Hepatocyte (in vitro differentiated cells): Measurements from ENCODE around the gene MRPL50. TPM values are rescaled to one million over a fixed set of nuclear protein-coding genes. Genes with fewer than 3 reads are reported as not detected.

ENCODE experiments used
- DNase-seq: peaks from one replicate; pipeline ENCODE4 v3.0.0-alpha.2; 2016; ENCODE audit warnings: low spot score
- H2AFZ ChIP-seq: fragments of 200-600 bp; sonication (generic); 2 replicates; pipeline ENCODE4 v1.6.0; 2016; ENCODE audit warnings: antibody characterized with exemption, mild to moderate bottlenecking
- H3K27ac ChIP-seq: fragments of 200-600 bp; sonication (generic); 2 replicates; pipeline ENCODE4 v1.5.1; 2016; ENCODE audit warnings: mild to moderate bottlenecking
- H3K27me3 ChIP-seq: fragments of 200-600 bp; sonication (generic); 2 replicates; pipeline ENCODE4 v1.6.1; 2016
- H3K36me3 ChIP-seq: fragments of 200-600 bp; sonication (generic); replicated peaks from 2 replicates; pipeline ENCODE4 v1.5.1; 2016; ENCODE audit warnings: low read depth; ENCODE audit not compliant: insufficient read depth
- H3K4me1 ChIP-seq: fragments of 200-600 bp; sonication (generic); 2 replicates; pipeline ENCODE4 v1.5.1; 2016; ENCODE audit warnings: mild to moderate bottlenecking, moderate library complexity; ENCODE audit not compliant: insufficient read depth
- H3K4me2 ChIP-seq: fragments of 200-600 bp; sonication (generic); 2 replicates; pipeline ENCODE4 v1.6.0; 2016
- H3K4me3 ChIP-seq: fragments of 200-600 bp; sonication (generic); 2 replicates; pipeline ENCODE4 v1.5.1; 2016; ENCODE audit warnings: mild to moderate bottlenecking
- H3K79me2 ChIP-seq: fragments of 200-600 bp; sonication (generic); 2 replicates; pipeline ENCODE4 v1.6.0; 2017; ENCODE audit warnings: mild to moderate bottlenecking
- H3K9me2 ChIP-seq: fragments of 200-600 bp; sonication (generic); replicated peaks from 2 replicates; pipeline ENCODE4 v1.6.0; 2017; ENCODE audit warnings: mild to moderate bottlenecking; ENCODE audit not compliant: insufficient read depth
- H3K9me3 ChIP-seq: fragments of 200-600 bp; sonication (generic); 2 replicates; pipeline ENCODE4 v1.5.1; 2016; ENCODE audit warnings: low read depth, mild to moderate bottlenecking
- H4K20me1 ChIP-seq: fragments of 200-600 bp; sonication (generic); 2 replicates; pipeline ENCODE4 v1.6.0; 2016; ENCODE audit warnings: mild to moderate bottlenecking; ENCODE audit not compliant: insufficient read depth, poor library complexity, severe bottlenecking
- CTCF ChIP-seq: fragments of 200-600 bp; sonication (generic); IDR thresholded peaks from 2 replicates; pipeline ENCODE4 v1.5.1; 2016; ENCODE audit warnings: antibody characterized with exemption, mild to moderate bottlenecking; ENCODE audit not compliant: poor library complexity
- EZH2 ChIP-seq: fragments of 200-600 bp; sonication (generic); IDR thresholded peaks from 2 replicates; pipeline ENCODE4 v1.6.1; 2016; ENCODE audit warnings: antibody characterized with exemption, mild to moderate bottlenecking, borderline replicate concordance
- EZH2phosphoT487 ChIP-seq: fragments of 200-600 bp; sonication (generic); IDR thresholded peaks from one replicate; pipeline ENCODE4 v1.6.1; 2018; ENCODE audit warnings: antibody characterized with exemption, mild to moderate bottlenecking, low read depth, moderate library complexity; ENCODE audit not compliant: unreplicated experiment, severe bottlenecking
- WGBS: methylation state at CpG from one replicate; pipeline ENCODE4 v1.1.6; 2016; ENCODE audit warnings: low lambda C conversion rate; ENCODE audit errors: missing lambda C conversion rate; 5-methylcytosine and 5-hydroxymethylcytosine counted together
- polyA plus RNA-seq: library from polyadenylated mRNA; unstranded; fragments of >200 nt; fragmentation: Nextera tagmentation; extraction: Ambion mirVana; gene quantifications from 2 replicates; pipeline ENCODE4 v1.2.1, GENCODE V29; 2016
- total RNA-seq: library from RNA; depleted of rRNA; stranded (reverse); fragments of >200 nt; gene quantifications from 2 replicates; pipeline ENCODE4 v1.2.3, GENCODE V29; 2014

MRPL50 gene
- total and polyA plus RNA-seq, 2 experiments from 2014 or later, result 22.8 to 23.7 TPM

GRCh38 chr9:101433229-101433628 lies 34.8 kb upstream of the MRPL50 start:
- Histone ChIP-seq H3K9me2 (no peaks in the 10 kb centered on the region), H3K36me3 (no peaks in the 10 kb centered on the region), H3K9me3 (no peaks in the 10 kb centered on the region), H3K4me2 (peak overlapping the region; percentile 14), H4K20me1 (no peaks in the 10 kb centered on the region), H3K4me1 (no peaks in the 10 kb centered on the region), H3K79me2 (no peaks in the 10 kb centered on the region), H3K27me3 (no peaks in the 10 kb centered on the region), H3K27ac (peak overlapping the region; percentile 65), H2AFZ (no peak overlapping the region), H3K4me3 (no peak overlapping the region)
- no peak for TF ChIP-seq CTCF
- TF ChIP-seq EZH2phosphoT487, result no peak
- no peak for TF ChIP-seq EZH2
- WGBS, result 66% methylated on average over 3 of the region's 3 CpGs
- DNase-seq, result no peak

- TF ChIP-seq EZH2, result no peak
- no peaks in the 10 kb centered on the region for H3K9me2 ChIP-seq
- no peaks in the 10 kb centered on the region for H3K79me2 ChIP-seq
- H3K4me3 ChIP-seq, result no peak overlapping the region
- no peak overlapping the region for H2AFZ ChIP-seq
- H3K27ac ChIP-seq, result peak overlapping the region; percentile 65
- H3K4me1 ChIP-seq, result no peaks in the 10 kb centered on the region
- H3K4me2 ChIP-seq, result peak overlapping the region; percentile 14
- no peaks in the 10 kb centered on the region for H3K36me3 ChIP-seq
- no peaks in the 10 kb centered on the region for H3K9me3 ChIP-seq
- WGBS, result 71% methylated on average over 1 of the region's 1 CpG
- no peaks in the 10 kb centered on the region for H3K27me3 ChIP-seq
- no peaks in the 10 kb centered on the region for H4K20me1 ChIP-seq
- no peak for DNase-seq
Observed at GRCh38 chr9:101432740-101433139, 34.3 kb upstream of the MRPL50 start.

- H2AFZ ChIP-seq, result no peak overlapping the region
- H3K4me1 ChIP-seq, result no peaks in the 10 kb centered on the region
- H3K79me2 ChIP-seq, result no peaks in the 10 kb centered on the region
- H3K4me3 ChIP-seq, result no peak overlapping the region
- no peaks in the 10 kb centered on the region for H3K27me3 ChIP-seq
- H3K4me2 ChIP-seq, result no peak overlapping the region
- H3K9me2 ChIP-seq, result no peaks in the 10 kb centered on the region
- no peaks in the 10 kb centered on the region for H4K20me1 ChIP-seq
- H3K27ac ChIP-seq, result peak overlapping the region; percentile 65
- TF ChIP-seq EZH2 (no peak), EZH2phosphoT487 (no peak), CTCF (no peak)
- H3K9me3 ChIP-seq, result no peaks in the 10 kb centered on the region
- H3K36me3 ChIP-seq, result no peaks in the 10 kb centered on the region
- DNase-seq, result no peak
Observed at GRCh38 chr9:101432171-101432570, 33.8 kb upstream of the MRPL50 start.

GRCh38 chr9:101429736-101430135 lies 31.3 kb upstream of the MRPL50 start:
- Histone ChIP-seq H4K20me1 (no peaks in the 10 kb centered on the region), H3K27ac (no peak overlapping the region), H3K4me2 (no peak overlapping the region), H3K36me3 (no peaks in the 10 kb centered on the region), H3K4me1 (no peaks in the 10 kb centered on the region), H3K79me2 (no peaks in the 10 kb centered on the region), H3K9me3 (no peaks in the 10 kb centered on the region), H2AFZ (no peak overlapping the region), H3K27me3 (no peaks in the 10 kb centered on the region), H3K9me2 (no peaks in the 10 kb centered on the region), H3K4me3 (no peak overlapping the region)
- WGBS, result 90% methylated on average over 7 of the region's 7 CpGs
- DNase-seq, result no peak
- TF ChIP-seq EZH2 (no peak), EZH2phosphoT487 (no peak), CTCF (no peak)
